OCI-LY7 (cell line): ENCODE measurements around the gene NUP62.
"Not testable (repeated sequence)": the region's sequence is repeated elsewhere in the genome, so short reads cannot be mapped to it uniquely, and the experiment has no call there.

ENCODE experiments used
- CTCF ChIP-seq: fragments of 200-600 bp; sonication (generic); conservative IDR thresholded peaks from 2 replicates; pipeline ENCODE4 v1.5.1; 2014; ENCODE audit warnings: mild to moderate bottlenecking, antibody characterized with exemption, low read length, moderate library complexity, mixed read lengths
- EZH2phosphoT487 ChIP-seq: fragments of 200-600 bp; sonication (generic); IDR thresholded peaks from 2 replicates; pipeline ENCODE4 v1.6.1; 2018; ENCODE audit warnings: low read depth, borderline replicate concordance, mild to moderate bottlenecking, mixed run types, antibody characterized with exemption, low read length, moderate library complexity, mixed read lengths

DNA sequence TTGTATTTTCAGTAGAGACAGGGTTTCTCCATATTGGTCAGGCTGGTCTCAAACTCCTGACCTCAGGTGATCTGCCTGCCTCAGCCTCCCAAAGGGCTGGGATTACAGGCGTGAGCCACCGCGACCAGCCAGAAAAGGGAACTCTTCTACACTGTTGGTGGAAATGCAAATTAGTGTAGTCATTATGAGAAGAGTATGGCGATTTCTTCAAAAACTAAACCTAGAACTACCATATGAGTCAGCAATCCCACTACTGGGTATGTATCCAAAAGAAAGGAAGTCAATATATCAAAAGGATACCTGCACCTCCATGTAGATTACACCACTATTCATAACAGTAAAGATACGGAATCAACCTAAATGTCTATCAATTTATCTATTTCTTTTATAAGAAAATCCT is 15.3 kb upstream of the NUP62 start:
- TF ChIP-seq EZH2phosphoT487, CTCF: not testable (repeated sequence)
